ENCODE measurements around the gene YY2. TPM values are rescaled to one million over a fixed set of nuclear protein-coding genes. Genes with fewer than 3 reads are reported as not detected.
"Not testable (repeated sequence)": the region's sequence is repeated elsewhere in the genome, so short reads cannot be mapped to it uniquely, and the experiment has no call there.

The YY2 gene
- total RNA-seq (0.47 TPM), polyA plus RNA-seq (1.0 TPM)
- long read RNA-seq, donor 1, result 0 reads
- long read RNA-seq, donor 2, result 0 reads
- long read RNA-seq, donor 3, result 0 reads
- long read RNA-seq, donor 4, partial matches to known transcripts, result 0 of 2 reads
- long read RNA-seq, donor 4, other reads (novel, unspliced or antisense), result 0 of 2 reads
- long read RNA-seq, donor 5, partial matches to known transcripts, result 0 of 2 reads
- long read RNA-seq, donor 5, other reads (novel, unspliced or antisense), result 0 of 2 reads
- long read RNA-seq, donor 6, result 0 reads
- long read RNA-seq, donor 7, partial matches to known transcripts, result 0 of 1 reads
- long read RNA-seq, donor 7, other reads (novel, unspliced or antisense), result 0 of 1 reads
- long read RNA-seq, donor 8, partial matches to known transcripts, result 0 of 1 reads
- long read RNA-seq, donor 8, other reads (novel, unspliced or antisense), result 0 of 1 reads
- long read RNA-seq, donor 9, result 0 reads
- long read RNA-seq, donor 10, result 0 reads

DNA sequence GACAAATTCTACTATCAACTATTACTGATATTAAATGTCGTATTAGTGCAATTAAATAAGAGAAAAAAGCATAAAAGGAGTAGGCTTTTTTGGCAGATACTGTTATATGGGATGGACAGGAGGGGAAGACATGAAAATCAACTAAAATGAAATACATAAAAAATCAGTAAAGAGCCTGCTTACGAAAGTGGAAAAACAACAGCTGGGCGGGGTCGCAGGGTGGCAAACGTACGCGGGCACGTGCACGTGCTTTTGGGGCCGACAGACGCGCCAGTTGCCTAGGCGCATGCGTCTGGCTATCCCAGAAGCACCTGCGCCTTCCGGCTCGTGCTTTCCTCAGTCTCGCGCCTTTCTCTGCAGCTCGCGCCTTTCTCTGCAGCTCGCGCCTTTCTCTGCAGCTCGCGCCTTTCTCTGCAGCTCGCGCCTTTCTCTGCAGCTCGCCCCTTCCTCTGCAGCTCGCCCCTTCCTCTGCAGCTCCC is at the start of gene YY2:
Gene YY2, plus strand, starts transcription at position 51 of the 479 bp plus-strand sequence. CDS start 498 bp downstream, outside the sequence.
- H3K9me3 ChIP-seq (ENCODE audit: control insufficient read depth in 2 of 2, insufficient read depth in 1 of 2, low read length in 1 of 2), result peaks cover 0 to 6% of the 10 kb centered on the region in 2 donors
- H3K4me1 ChIP-seq (ENCODE audit: control insufficient read depth in 2 of 2, insufficient read depth in 2 of 2, low read length in 2 of 2), result no peaks in the 10 kb centered on the region
- H3K4me3 ChIP-seq (ENCODE audit: low read length in 2 of 2), result no peak within 1 kb of the TSS
- WGBS, result 98% methylated on average over 29 of the region's 29 CpGs
- H3K36me3 ChIP-seq (ENCODE audit: control insufficient read depth in 2 of 2, insufficient read depth in 2 of 2, low read length in 1 of 2), result peaks cover 10 to 15% of the 10 kb centered on the region in 2 donors
- H3K27ac ChIP-seq (ENCODE audit: low read depth in 1 of 2, low read length in 1 of 2), result no peak within 1 kb of the TSS
- no peak for DNase-seq (ENCODE audit: low read depth in 6 of 9, low spot score in 9 of 9)
- H3K27me3 ChIP-seq (ENCODE audit: control insufficient read depth in 2 of 2, insufficient read depth in 1 of 2, low read length in 1 of 2), result no peaks in the 10 kb centered on the region

DNA sequence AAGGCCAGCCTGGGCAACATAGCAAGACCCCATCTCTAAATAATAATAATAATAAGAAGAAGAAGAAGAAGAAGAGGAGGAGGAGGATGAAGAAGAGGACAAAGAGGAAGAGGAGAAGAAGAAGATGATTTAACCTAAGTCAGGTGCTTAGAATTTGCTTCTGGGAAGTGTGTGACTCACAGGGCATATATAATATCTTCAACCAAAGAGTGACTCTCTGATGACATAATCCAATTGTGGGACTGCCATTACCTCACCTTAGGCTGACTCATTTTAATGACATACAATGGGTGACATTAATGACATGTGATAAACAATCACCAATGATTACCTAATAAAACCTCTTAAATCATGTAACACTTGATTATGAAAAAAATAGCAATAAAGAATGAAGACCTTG is 49.1 kb upstream of the YY2 start:
- H3K27me3 ChIP-seq (ENCODE audit: control insufficient read depth in 2 of 2, insufficient read depth in 1 of 2, low read length in 1 of 2), result no peaks in the 10 kb centered on the region
- no peaks in the 10 kb centered on the region for H3K36me3 ChIP-seq (ENCODE audit: control insufficient read depth in 2 of 2, insufficient read depth in 2 of 2, low read length in 1 of 2)
- no peak for DNase-seq (ENCODE audit: low read depth in 6 of 9, low spot score in 9 of 9)
- H3K27ac ChIP-seq (ENCODE audit: low read depth in 1 of 2, low read length in 1 of 2), result no peak overlapping the region
- no peak overlapping the region for H3K4me3 ChIP-seq (ENCODE audit: low read length in 2 of 2)
- H3K4me1 ChIP-seq (ENCODE audit: control insufficient read depth in 2 of 2, insufficient read depth in 2 of 2, low read length in 2 of 2), result no peaks in the 10 kb centered on the region
- H3K9me3 ChIP-seq (ENCODE audit: control insufficient read depth in 2 of 2, insufficient read depth in 1 of 2, low read length in 1 of 2), result no peaks in the 10 kb centered on the region

DNA sequence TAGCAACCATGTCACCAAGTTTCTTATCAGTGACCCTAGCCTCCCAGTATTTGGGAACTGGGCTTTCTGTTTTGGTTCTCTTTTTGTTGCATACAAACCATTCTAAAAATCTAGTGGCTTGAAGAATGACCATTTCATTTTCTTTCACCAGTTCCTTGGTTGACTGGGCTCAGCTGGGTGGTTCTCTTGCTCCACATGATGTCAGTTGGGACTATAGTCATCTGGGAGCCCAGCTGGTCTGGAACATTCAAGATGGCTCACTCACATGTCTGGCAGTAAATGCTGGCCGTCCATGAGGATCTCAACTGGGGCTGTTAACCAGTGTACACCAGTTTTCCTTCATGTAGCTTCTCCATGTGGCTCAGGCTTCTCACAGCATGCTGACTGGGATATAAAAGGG is 44.0 kb upstream of the YY2 start:
- Histone ChIP-seq H3K36me3 (ENCODE audit: control insufficient read depth in 2 of 2, insufficient read depth in 2 of 2, low read length in 1 of 2) (no peaks in the 10 kb centered on the region), H3K27me3 (ENCODE audit: control insufficient read depth in 2 of 2, insufficient read depth in 1 of 2, low read length in 1 of 2) (no peaks in the 10 kb centered on the region), H3K27ac (ENCODE audit: low read depth in 1 of 2, low read length in 1 of 2) (no peak overlapping the region), H3K4me1 (ENCODE audit: control insufficient read depth in 2 of 2, insufficient read depth in 2 of 2, low read length in 2 of 2) (no peaks in the 10 kb centered on the region), H3K9me3 (ENCODE audit: control insufficient read depth in 2 of 2, insufficient read depth in 1 of 2, low read length in 1 of 2) (no peaks in the 10 kb centered on the region), H3K4me3 (ENCODE audit: low read length in 2 of 2) (no peak overlapping the region)
- WGBS, result 91% methylated on average over 1 of the region's 1 CpG
- no peak for DNase-seq (ENCODE audit: low read depth in 6 of 9, low spot score in 9 of 9)

DNA sequence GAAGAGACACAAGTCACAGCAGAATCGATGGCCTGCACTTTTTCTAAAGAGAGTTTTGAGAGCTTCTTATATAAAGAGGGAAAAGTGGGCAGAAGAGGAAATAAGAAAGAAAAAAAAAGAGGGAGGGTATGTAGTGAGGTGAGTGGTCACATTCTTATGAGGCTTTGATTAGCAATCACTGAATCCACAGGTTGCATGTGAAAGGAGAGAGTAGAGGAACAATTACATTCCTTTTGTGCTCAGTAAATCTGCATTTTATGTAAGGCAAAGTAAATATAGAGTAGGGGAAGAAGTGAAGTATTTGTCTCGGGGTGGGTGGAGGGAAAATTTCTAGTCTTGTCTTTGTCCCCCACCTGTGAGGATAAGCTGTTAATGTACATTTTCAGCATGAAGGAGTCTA is 43.2 kb upstream of the YY2 start:
- Histone ChIP-seq H3K27ac (ENCODE audit: low read depth in 1 of 2, low read length in 1 of 2) (no peak overlapping the region), H3K36me3 (ENCODE audit: control insufficient read depth in 2 of 2, insufficient read depth in 2 of 2, low read length in 1 of 2) (no peaks in the 10 kb centered on the region), H3K4me1 (ENCODE audit: control insufficient read depth in 2 of 2, insufficient read depth in 2 of 2, low read length in 2 of 2) (no peaks in the 10 kb centered on the region), H3K4me3 (ENCODE audit: low read length in 2 of 2) (no peak overlapping the region), H3K9me3 (ENCODE audit: control insufficient read depth in 2 of 2, insufficient read depth in 1 of 2, low read length in 1 of 2) (no peaks in the 10 kb centered on the region), H3K27me3 (ENCODE audit: control insufficient read depth in 2 of 2, insufficient read depth in 1 of 2, low read length in 1 of 2) (no peaks in the 10 kb centered on the region)
- no peak for DNase-seq (ENCODE audit: low read depth in 6 of 9, low spot score in 9 of 9)
- WGBS, result 95% methylated on average over 2 of the region's 2 CpGs

DNA sequence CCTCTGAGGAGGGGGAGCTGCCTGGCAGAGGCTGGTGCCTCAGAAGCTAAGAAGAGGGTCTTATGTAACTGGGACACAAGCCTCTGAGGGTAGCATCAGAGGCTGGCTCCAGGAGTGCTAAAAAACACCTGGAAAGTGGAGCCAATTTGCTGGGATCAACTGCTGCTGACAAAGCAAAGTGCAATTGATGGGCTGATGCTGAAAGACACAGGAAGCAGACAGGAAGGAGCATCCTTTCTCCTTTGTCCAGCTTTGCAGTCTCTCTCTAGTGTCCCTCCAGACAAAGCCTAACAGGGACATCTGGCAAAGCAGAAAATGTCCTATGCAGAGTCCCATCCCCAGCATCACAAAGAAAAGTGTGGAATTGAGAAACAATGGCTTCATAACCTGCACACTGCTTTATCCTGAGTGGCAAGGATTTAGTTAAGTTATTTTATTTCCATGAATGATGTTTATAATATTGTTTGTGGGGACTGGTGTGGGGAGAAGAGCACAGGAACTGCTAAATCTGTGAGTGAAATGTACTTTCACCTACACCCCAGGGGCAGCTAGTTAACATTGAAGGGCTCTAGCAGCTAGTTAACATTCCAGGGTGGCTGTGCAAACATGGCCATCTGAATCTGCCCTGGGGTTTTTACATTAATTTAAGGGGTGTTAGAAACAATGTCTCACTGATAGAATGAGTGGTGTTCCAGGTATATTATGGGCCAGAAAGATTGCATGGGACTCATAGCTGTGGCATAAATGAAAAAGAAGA is 42.0 kb upstream of the YY2 start:
- Histone ChIP-seq H3K36me3 (ENCODE audit: control insufficient read depth in 2 of 2, insufficient read depth in 2 of 2, low read length in 1 of 2) (no peaks in the 10 kb centered on the region), H3K4me3 (ENCODE audit: low read length in 2 of 2) (no peak overlapping the region), H3K4me1 (ENCODE audit: control insufficient read depth in 2 of 2, insufficient read depth in 2 of 2, low read length in 2 of 2) (no peaks in the 10 kb centered on the region), H3K27me3 (ENCODE audit: control insufficient read depth in 2 of 2, insufficient read depth in 1 of 2, low read length in 1 of 2) (no peaks in the 10 kb centered on the region), H3K9me3 (ENCODE audit: control insufficient read depth in 2 of 2, insufficient read depth in 1 of 2, low read length in 1 of 2) (no peaks in the 10 kb centered on the region), H3K27ac (ENCODE audit: low read depth in 1 of 2, low read length in 1 of 2) (no peak overlapping the region)
- no peak for DNase-seq (ENCODE audit: low read depth in 6 of 9, low spot score in 9 of 9)

DNA sequence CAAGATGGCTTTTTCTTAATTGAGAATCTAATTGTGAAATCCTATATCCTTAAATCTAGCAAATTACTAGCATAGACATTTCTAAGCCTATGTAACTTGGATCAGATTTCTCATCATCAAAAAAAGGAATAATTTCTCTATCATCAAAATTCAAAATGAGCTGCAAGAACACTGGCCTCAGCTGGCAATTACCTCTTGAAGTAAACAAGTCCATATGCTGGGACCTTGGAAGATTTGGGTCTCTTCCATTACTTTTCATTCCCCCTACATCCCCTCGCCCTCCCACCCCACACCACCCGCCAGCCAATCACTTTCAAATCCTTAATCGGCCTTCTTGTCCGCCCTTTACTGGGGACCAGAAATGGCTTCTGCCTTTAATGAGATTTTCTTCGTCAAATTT is 39.7 kb upstream of the YY2 start:
- H3K9me3 ChIP-seq (ENCODE audit: control insufficient read depth in 2 of 2, insufficient read depth in 1 of 2, low read length in 1 of 2), result no peaks in the 10 kb centered on the region
- no peak overlapping the region for H3K4me3 ChIP-seq (ENCODE audit: low read length in 2 of 2)
- DNase-seq (ENCODE audit: low read depth in 6 of 9, low spot score in 9 of 9), result no peak
- no peaks in the 10 kb centered on the region for H3K27me3 ChIP-seq (ENCODE audit: control insufficient read depth in 2 of 2, insufficient read depth in 1 of 2, low read length in 1 of 2)
- 95% methylated on average over 5 of the region's 5 CpGs for WGBS
- H3K4me1 ChIP-seq (ENCODE audit: control insufficient read depth in 2 of 2, insufficient read depth in 2 of 2, low read length in 2 of 2), result no peaks in the 10 kb centered on the region
- H3K27ac ChIP-seq (ENCODE audit: low read depth in 1 of 2, low read length in 1 of 2), result no peak overlapping the region
- no peaks in the 10 kb centered on the region for H3K36me3 ChIP-seq (ENCODE audit: control insufficient read depth in 2 of 2, insufficient read depth in 2 of 2, low read length in 1 of 2)

DNA sequence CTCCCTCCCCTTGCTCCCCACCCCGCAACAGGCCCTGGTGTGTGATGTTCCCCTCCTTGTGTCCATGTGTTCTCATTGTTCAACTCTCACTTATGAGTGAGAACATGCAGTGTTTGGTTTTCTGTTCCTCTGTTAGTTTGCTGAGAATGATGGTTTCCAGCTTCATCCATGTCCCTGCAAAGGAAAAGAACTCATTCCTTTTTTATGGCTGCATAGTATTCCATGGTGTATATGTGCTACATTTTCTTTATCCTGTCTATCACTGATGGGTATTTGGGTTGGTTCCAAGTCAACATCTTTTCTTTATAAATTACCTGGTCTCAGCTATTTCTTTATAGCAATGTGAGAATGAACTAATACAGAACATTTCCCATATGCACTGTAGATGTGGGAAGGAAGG is 35.6 kb upstream of the YY2 start:
- WGBS, result 100% methylated on average over 1 of the region's 1 CpG

DNA sequence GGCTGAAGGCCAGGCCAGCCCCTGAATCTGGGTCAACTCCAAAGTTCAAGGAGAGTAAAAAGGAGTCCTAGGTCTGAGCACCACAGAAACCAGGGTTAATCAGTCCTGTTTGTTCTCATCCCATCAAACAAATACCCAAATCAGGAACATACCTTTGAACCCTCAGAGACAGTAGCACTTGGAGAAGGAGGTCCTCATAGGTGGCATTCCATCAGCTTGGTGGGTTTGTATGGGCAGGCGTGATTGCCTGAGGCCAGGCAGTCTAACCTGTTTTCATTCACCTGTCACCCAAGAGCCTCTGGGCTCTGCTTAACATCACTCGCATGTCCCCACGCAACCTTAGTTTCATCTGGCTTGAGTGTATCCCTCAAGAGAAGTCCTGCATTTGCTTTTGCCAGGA is 33.9 kb upstream of the YY2 start:
- Histone ChIP-seq H3K36me3 (ENCODE audit: control insufficient read depth in 2 of 2, insufficient read depth in 2 of 2, low read length in 1 of 2) (no peaks in the 10 kb centered on the region), H3K4me3 (ENCODE audit: low read length in 2 of 2) (no peak overlapping the region), H3K9me3 (ENCODE audit: control insufficient read depth in 2 of 2, insufficient read depth in 1 of 2, low read length in 1 of 2) (no peaks in the 10 kb centered on the region), H3K27ac (ENCODE audit: low read depth in 1 of 2, low read length in 1 of 2) (no peak overlapping the region), H3K4me1 (ENCODE audit: control insufficient read depth in 2 of 2, insufficient read depth in 2 of 2, low read length in 2 of 2) (no peaks in the 10 kb centered on the region), H3K27me3 (ENCODE audit: control insufficient read depth in 2 of 2, insufficient read depth in 1 of 2, low read length in 1 of 2) (no peaks in the 10 kb centered on the region)
- DNase-seq (ENCODE audit: low read depth in 6 of 9, low spot score in 9 of 9), result no peak
- WGBS, result 97% methylated on average over 3 of the region's 3 CpGs

More for the DNA sequence above, 35.6 kb upstream of the YY2 start:
- not testable (repeated sequence) for H3K36me3 ChIP-seq (ENCODE audit: control insufficient read depth in 2 of 2, insufficient read depth in 2 of 2, low read length in 1 of 2); H3K4me3 ChIP-seq (ENCODE audit: low read length in 2 of 2); H3K4me1 ChIP-seq (ENCODE audit: control insufficient read depth in 2 of 2, insufficient read depth in 2 of 2, low read length in 2 of 2); H3K9me3 ChIP-seq (ENCODE audit: control insufficient read depth in 2 of 2, insufficient read depth in 1 of 2, low read length in 1 of 2); H3K27ac ChIP-seq (ENCODE audit: low read depth in 1 of 2, low read length in 1 of 2); DNase-seq (ENCODE audit: low read depth in 6 of 9, low spot score in 9 of 9); H3K27me3 ChIP-seq (ENCODE audit: control insufficient read depth in 2 of 2, insufficient read depth in 1 of 2, low read length in 1 of 2)

DNA sequence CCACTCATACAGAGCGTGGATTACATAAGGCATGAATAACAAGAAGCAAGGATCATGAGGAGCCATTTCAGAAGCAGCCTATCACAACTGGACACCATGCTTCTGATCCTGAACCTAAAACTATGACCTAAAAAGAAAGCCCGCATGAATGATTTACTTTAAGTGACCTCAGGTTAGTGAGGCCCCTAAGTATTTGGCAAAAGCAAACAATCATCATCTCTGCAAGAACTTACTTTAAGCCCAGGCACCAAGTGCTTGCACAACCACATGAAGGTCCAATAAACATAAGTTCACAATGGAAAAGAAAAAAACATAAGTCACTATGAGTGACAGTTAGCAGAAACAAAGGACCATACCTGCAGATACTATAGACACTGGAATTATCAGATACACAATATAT is 24.3 kb upstream of the YY2 start:
- Histone ChIP-seq H3K9me3 (ENCODE audit: control insufficient read depth in 2 of 2, insufficient read depth in 1 of 2, low read length in 1 of 2) (no peaks in the 10 kb centered on the region), H3K27ac (ENCODE audit: low read depth in 1 of 2, low read length in 1 of 2) (no peak overlapping the region), H3K4me1 (ENCODE audit: control insufficient read depth in 2 of 2, insufficient read depth in 2 of 2, low read length in 2 of 2) (no peaks in the 10 kb centered on the region), H3K4me3 (ENCODE audit: low read length in 2 of 2) (no peak overlapping the region), H3K36me3 (ENCODE audit: control insufficient read depth in 2 of 2, insufficient read depth in 2 of 2, low read length in 1 of 2) (no peaks in the 10 kb centered on the region), H3K27me3 (ENCODE audit: control insufficient read depth in 2 of 2, insufficient read depth in 1 of 2, low read length in 1 of 2) (no peaks in the 10 kb centered on the region)
- no peak for DNase-seq (ENCODE audit: low read depth in 6 of 9, low spot score in 9 of 9)
- WGBS, result 97% methylated on average over 2 of the region's 2 CpGs

Data from thymus (tissue), 14 donors.